Heart left ventricle (tissue), 16 donors: ENCODE measurements around the gene NCOA6. TPM values are rescaled to one million over a fixed set of nuclear protein-coding genes. Genes with fewer than 3 reads are reported as not detected.
A peak's percentile ranks its signal among the peaks of the same experiment; 100 is the strongest.
"Not testable (repeated sequence)": the region's sequence is repeated elsewhere in the genome, so short reads cannot be mapped to it uniquely, and the experiment has no call there.

ENCODE experiments used
- ATAC-seq, 4 donors: fragments of 200-7000 bp; cut with Tn5 transposase; one replicate each; pipeline ENCODE4 v1.9.1; 2020 to 2022; ENCODE audit warnings: moderate library complexity in 4 of 4, mild to moderate bottlenecking in 3 of 4, moderate number of reproducible peaks in 1 of 4
- DNase-seq, 5 donors: peaks; one replicate each; pipeline ENCODE4 v3.0.0-alpha.2; 2020
- H3K27ac ChIP-seq, 12 donors: fragments of 200-600 bp; sonication (generic) in 4 of 12; one replicate each; pipeline versions ENCODE4 v1.5.0 to v1.8.0; 2016 to 2022; ENCODE audit warnings: mild to moderate bottlenecking in 2 of 12
- H3K27me3 ChIP-seq, 9 donors: fragments of 200-600 bp; sonication (generic) in 2 of 9; one replicate each; pipeline versions ENCODE4 v1.5.1 to v1.8.0; 2016 to 2022; ENCODE audit warnings: mild to moderate bottlenecking in 3 of 9
- H3K36me3 ChIP-seq, 9 donors: fragments of 200-600 bp; sonication (generic) in 2 of 9; one replicate each; pipeline versions ENCODE4 v1.5.0 to v1.8.0; 2018 to 2022; ENCODE audit warnings: mild to moderate bottlenecking in 2 of 9
- H3K4me1 ChIP-seq, 12 donors: fragments of 200-600 bp; sonication (generic) in 4 of 12; one replicate each; pipeline versions ENCODE4 v1.5.0 to v1.8.0; 2016 to 2022; ENCODE audit warnings: mild to moderate bottlenecking in 3 of 12
- H3K4me3 ChIP-seq, 12 donors: fragments of 200-600 bp; sonication (generic) in 4 of 12; one replicate each; pipeline versions ENCODE4 v1.5.0 to v1.8.0; 2017 to 2022; ENCODE audit warnings: mild to moderate bottlenecking in 9 of 12, moderate library complexity in 4 of 12
- H3K9me3 ChIP-seq, 12 donors: fragments of 200-600 bp; sonication (generic) in 4 of 12; one replicate each; pipeline versions ENCODE4 v1.5.0 to v1.8.0; 2016 to 2022; ENCODE audit warnings: mild to moderate bottlenecking in 1 of 12
- POLR2A ChIP-seq, 2 donors: fragments of 450-650 bp; IDR thresholded peaks; one replicate each; pipeline ENCODE4 v1.6.1; 2017; ENCODE audit warnings: antibody characterized with exemption in 2 of 2, mild to moderate bottlenecking in 2 of 2, moderate library complexity in 2 of 2
- WGBS, 4 donors: extraction: QIAGEN DNeasy Blood & Tissue Kit in 2 of 4; methylation state at CpG; one replicate each; pipeline versions ENCODE4 v1.1.5 to v1.1.7; 2013 to 2018; 5-methylcytosine and 5-hydroxymethylcytosine counted together
- intact Hi-C, 10 donors: fragments of 100-400 bp; cut with DNase I; formaldehyde crosslinking; loops; one replicate each; pipeline versions ENCODE4 v1.11.1 to v1.14.2; 2022
- polyA plus RNA-seq, 2 donors: library from polyadenylated mRNA; stranded (reverse); fragments of 200-250 nt; gene quantifications; one replicate each; pipeline ENCODE4 v1.2.3, GENCODE V29; 2013
- total RNA-seq, 9 donors: library from RNA; depleted of rRNA in 2 of 9; stranded (reverse); fragments of >200 nt in 2 of 9; fragmentation: NEBNext Ultra II Directional in 3 of 9; extraction: Animal tissue kit (Norgen Biotek cat#: 25700) in 3 of 9; gene quantifications; one replicate each; pipeline versions ENCODE4 v1.1.0 to v1.2.4, GENCODE V29; 2016 to 2023
- TF ChIP-seq, protein P1 (sequence below), 12 donors: fragments of 200-600 bp; sonication (generic) in 4 of 12; IDR thresholded peaks; one replicate each; pipeline versions ENCODE4 v1.5.0 to v1.8.0; 2018 to 2022; ENCODE audit warnings: antibody characterized with exemption in 12 of 12, mild to moderate bottlenecking in 5 of 12
- donor health status: ischemic (EF 13 %, LVEDD 7.1; RV severe dilation, severe dysfunction).
- donor health status: healthy with polysubstance abuse.
- donor health status: DM: no; HTN: yes; CAD: no.
- donor health status: DM: no; HTN: no; CAD: no.
- donor health status: ischemic (EF 25% LVEDD 6.9; RV normal size, moderate dysfunction).
- donor health status: ischemic (EF 25% LVEDD 5.7; RV mildly dilated, moderate dysfunction).
- donor health status: healthy.
- donor health status: DM: yes; HTN: yes; CAD: no.
- donor health status: ischemic (EF 35%, LVEDD 5.7; RV mildly dilated, moderate dysfunction).
- donor health status: nonischemic (EF 11% LVEDD 7.7; RV severe dilation, severe dysfunction).
- donor health status: DM: yes; HTN: yes; CAD: no.
- donor health status: PGD.
- donor health status: ischemic (EF 29% LVEDD 5.4; RV normal size, mild dysfunction).
- donor health status: nonischemic (EF 23%, LVEDD 6.1; RV moderate dilation, normal function).

The NCOA6 gene
- total and polyA plus RNA-seq, 11 donors, result 13.0 to 34.0 (median 19.9) TPM

DNA sequence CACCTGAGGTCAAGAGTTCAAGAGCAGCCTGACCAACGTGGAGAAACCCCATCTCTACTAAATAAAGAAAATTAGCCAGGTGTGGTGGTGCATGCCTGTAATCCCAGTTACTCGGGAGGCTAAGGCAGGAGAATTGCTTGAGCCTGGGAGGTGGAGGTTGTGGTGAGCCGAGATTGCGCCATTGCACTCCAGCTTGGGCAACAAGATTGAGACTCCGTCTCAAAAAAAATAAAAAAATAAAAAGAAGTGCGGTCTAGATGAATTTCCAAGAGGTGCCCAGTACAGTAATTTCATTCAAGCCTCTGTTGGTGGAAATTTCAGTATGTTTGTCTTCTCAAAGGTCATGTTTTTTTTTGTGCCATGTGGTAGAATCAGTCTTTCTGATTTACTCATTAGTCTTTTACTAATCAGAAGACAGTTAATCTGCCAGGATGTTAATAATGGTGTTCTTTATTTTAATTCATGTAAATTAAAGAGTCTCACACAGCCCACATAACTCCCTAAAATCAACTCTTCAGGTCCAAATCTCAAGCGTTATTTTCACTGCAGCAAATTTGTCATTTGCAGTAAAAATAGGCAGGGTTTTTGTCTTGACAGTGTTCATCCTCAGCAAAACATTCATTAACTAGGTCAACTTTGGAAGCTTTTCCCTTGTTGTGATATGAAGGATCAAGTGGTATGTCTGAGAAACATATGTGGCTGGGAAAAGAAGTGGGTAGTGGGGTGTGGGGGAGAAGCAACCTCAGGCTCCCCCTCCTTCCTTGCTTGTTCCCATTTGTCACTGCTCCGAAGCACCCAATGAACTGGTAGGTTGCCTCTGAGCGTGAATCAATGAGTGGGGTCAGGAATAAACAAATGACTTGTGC, 108.0 kb downstream of the NCOA6 start:
- H3K27ac ChIP-seq, result no peak overlapping the region
- H3K4me3 ChIP-seq, result no peak overlapping the region
- intact Hi-C loops, result no loop called here
- H3K4me1 ChIP-seq, result peaks cover 0 to 24% (median 9%) of the 10 kb centered on the region in 12 donors
- TF ChIP-seq, protein P1, sequence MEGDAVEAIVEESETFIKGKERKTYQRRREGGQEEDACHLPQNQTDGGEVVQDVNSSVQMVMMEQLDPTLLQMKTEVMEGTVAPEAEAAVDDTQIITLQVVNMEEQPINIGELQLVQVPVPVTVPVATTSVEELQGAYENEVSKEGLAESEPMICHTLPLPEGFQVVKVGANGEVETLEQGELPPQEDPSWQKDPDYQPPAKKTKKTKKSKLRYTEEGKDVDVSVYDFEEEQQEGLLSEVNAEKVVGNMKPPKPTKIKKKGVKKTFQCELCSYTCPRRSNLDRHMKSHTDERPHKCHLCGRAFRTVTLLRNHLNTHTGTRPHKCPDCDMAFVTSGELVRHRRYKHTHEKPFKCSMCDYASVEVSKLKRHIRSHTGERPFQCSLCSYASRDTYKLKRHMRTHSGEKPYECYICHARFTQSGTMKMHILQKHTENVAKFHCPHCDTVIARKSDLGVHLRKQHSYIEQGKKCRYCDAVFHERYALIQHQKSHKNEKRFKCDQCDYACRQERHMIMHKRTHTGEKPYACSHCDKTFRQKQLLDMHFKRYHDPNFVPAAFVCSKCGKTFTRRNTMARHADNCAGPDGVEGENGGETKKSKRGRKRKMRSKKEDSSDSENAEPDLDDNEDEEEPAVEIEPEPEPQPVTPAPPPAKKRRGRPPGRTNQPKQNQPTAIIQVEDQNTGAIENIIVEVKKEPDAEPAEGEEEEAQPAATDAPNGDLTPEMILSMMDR (IDR thresholded peaks at IDR 0.05), result no peak
- no peak for TF ChIP-seq POLR2A (IDR thresholded peaks at IDR 0.05)
- no peaks in the 10 kb centered on the region for H3K9me3 ChIP-seq
- no peaks in the 10 kb centered on the region for H3K27me3 ChIP-seq
- peaks cover 0 to 79% (median 62%) of the 10 kb centered on the region in 9 donors for H3K36me3 ChIP-seq
- WGBS, 4 donors, result 85 to 91% (median 88%) methylated on average over 9 of the region's 9 CpGs
- ATAC-seq (no peak), DNase-seq (no peak)

DNA sequence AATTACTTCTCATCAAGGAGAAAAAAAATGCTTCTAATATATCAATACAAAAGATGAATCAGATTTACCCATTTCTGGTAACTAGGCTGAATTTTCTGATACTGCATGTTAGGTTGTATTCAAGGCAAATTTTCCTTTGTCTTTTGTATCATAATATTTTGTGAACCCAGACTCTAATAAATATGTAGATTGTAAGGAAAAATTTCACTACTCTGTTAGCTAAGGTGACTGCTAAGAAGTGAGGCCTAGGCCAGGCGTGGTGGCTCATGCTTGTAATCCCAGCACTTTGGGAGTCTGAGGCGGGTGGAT, 108.6 kb downstream of the NCOA6 start:
- Histone ChIP-seq H3K4me3 (no peak overlapping the region), H3K36me3 (peaks cover 0 to 82% (median 59%) of the 10 kb centered on the region in 9 donors), H3K27me3 (no peaks in the 10 kb centered on the region), H3K4me1 (peaks cover 0 to 28% (median 10%) of the 10 kb centered on the region in 12 donors), H3K9me3 (no peaks in the 10 kb centered on the region), H3K27ac (no peak overlapping the region)
- intact Hi-C loops, result no loop called here
- no peak for ATAC-seq
- TF ChIP-seq, protein P1 (IDR thresholded peaks at IDR 0.05), result no peak
- TF ChIP-seq POLR2A (IDR thresholded peaks at IDR 0.05), result no peak
- 96 to 100% (median 99%) methylated on average over 2 of the region's 2 CpGs for WGBS, 4 donors
- no peak for DNase-seq

DNA sequence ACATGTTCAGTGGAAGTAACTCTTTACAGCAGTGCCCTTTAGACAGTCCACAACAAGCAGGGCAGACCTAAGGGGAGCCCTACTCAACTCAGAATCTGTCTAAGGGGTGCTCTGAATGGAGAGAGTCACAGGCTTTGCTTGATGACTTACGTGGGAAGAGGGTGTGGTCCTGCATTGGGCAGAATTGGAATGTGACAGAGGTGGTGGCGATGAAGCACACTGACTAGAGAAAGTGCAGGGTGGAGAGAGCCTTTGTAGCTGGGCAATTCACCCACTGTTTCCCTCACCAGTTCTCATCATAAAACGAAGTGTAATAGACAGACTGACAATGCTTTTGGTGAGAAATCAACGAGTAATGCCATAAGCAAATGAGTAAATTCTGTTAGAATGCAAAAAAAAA, 110.1 kb downstream of the NCOA6 start:
- Histone ChIP-seq H3K4me1 (peaks cover 0 to 35% (median 14%) of the 10 kb centered on the region in 12 donors), H3K4me3 (no peak overlapping the region), H3K27me3 (no peaks in the 10 kb centered on the region), H3K36me3 (peaks cover 0 to 86% (median 66%) of the 10 kb centered on the region in 9 donors), H3K27ac (no peak overlapping the region), H3K9me3 (no peaks in the 10 kb centered on the region)
- 92 to 97% (median 95%) methylated on average over 4 of the region's 4 CpGs for WGBS, 4 donors
- TF ChIP-seq, protein P1 (IDR thresholded peaks at IDR 0.05), result no peak
- TF ChIP-seq POLR2A (IDR thresholded peaks at IDR 0.05), result no peak
- ATAC-seq (no peak), DNase-seq (no peak)
- intact Hi-C loops, result no loop called here

DNA sequence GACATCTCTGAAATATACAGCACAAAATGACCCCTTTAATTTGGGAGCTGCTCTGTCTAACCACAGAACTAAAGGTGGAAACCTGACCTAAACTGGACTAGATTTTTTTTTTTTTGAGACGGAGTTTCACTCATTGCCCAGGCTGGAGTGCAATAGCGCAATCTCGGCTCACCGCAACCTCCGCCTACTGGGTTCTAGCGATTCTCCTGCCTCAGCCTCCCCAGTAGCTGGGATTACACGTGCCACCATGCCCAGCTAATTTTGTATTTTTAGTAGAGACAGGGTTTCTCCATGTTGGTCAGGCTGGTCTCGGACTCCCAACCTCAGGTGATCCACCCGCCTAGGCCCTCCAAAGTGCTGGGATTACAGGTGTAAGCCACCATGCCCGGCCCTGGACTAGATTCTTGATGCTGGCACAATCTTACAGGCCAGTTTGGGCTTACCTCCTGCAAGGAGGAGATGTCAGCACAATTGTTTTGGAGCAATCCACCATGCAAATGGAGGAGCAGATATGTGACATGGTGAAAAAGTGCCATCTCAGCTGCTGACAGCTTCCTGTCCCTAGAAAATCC, 111.4 kb downstream of the NCOA6 start:
- H3K36me3 ChIP-seq, result peaks cover 0 to 78% (median 56%) of the 10 kb centered on the region in 9 donors
- ATAC-seq, H3K4me3 ChIP-seq, intact Hi-C loops, H3K27me3 ChIP-seq, H3K9me3 ChIP-seq, DNase-seq: not testable (repeated sequence)
- peak overlapping the region in 5 of 12 donors; percentile 6 to 60 (median 47) for H3K27ac ChIP-seq
- 92 to 97% (median 95%) methylated on average over 10 of the region's 10 CpGs for WGBS, 4 donors
- peaks cover 0 to 42% (median 22%) of the 10 kb centered on the region in 12 donors for H3K4me1 ChIP-seq
